HK-2 (cell line): ENCODE results near the gene SLC25A42.
"Not testable (repeated sequence)": the region's sequence is repeated elsewhere in the genome, so short reads cannot be mapped to it uniquely, and the experiment has no call there.

Source experiments
- DNase-seq: peaks from one replicate; pipeline ENCODE4 v3.0.0-alpha.2; 2018; ENCODE audit not compliant: unreplicated experiment

SLC25A42 gene

DNA sequence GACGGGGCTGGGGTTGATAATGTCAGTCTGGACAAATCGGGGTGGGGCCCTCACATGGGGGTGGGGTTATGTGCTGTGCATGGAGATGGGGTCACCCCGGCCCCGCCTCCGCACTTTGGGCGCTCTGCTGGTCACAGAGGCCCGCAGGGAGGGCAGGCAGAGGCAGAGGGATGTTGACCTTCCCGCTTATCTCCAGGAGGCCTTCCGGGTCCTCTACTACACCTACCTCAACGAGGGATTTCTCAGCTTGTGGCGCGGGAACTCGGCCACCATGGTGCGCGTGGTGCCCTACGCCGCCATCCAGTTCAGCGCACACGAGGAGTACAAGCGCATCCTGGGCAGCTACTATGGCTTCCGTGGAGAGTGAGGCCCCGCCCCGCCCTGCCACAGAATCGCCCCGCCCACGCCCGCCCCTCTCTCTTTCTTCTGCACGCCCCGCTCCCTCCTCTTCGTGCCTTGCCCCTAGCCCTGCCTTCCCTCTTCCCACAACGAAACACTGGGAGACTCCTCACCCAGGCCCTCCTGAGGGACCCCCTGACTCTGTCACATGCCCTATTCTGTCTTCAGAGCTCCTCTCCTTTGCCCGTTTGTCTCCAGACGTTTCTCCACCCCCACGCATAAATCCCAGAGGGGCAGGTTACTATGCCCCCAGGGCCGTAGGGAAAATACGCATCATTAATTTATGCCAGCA is 41.7 kb downstream of the SLC25A42 start:
- peak; percentile 76 for DNase-seq

DNA sequence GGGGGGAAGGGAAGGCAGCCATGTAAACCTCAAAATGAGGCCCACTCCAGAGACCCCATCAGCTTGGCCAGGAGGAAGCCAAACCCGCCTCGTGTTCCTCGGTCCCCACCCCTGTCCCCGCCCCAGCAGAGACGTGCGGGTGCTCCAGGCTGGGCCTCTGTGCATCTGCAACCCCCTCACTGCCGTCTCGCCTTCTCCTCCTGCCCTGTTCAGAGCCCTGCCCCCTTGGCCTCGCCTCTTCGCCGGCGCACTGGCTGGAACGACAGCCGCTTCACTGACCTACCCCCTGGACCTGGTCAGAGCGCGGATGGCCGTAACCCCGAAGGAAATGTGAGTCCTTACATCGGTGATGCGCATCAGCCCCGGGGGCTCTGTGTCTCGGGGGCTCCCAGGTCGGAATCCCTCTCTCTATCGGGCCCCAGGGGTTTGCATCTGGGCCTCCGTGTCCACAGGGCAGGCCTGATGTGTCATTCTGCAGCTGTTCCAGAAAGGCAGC is 42.3 kb downstream of the SLC25A42 start:
- DNase-seq = peak; percentile 67

DNA sequence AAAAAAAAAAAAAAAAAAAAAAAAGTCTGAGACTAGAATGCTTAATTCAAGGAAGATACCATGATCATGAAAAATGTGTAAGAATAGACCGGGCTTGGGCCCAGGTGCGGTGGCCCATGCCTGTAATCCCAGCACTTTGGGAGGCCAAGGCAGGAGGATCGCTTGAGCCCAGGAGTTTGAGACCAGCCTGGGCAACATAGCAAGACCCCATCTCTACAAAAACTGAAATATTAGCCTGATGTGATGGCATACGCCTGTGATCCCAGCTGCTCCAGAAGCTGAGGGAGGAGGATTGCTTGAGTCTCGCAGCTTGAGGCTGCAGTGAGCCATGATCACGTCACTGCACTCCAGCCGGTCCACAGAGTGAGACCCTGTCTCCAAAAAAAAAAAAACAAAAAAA is 43.1 kb downstream of the SLC25A42 start:
- DNase-seq = not testable (repeated sequence)

DNA sequence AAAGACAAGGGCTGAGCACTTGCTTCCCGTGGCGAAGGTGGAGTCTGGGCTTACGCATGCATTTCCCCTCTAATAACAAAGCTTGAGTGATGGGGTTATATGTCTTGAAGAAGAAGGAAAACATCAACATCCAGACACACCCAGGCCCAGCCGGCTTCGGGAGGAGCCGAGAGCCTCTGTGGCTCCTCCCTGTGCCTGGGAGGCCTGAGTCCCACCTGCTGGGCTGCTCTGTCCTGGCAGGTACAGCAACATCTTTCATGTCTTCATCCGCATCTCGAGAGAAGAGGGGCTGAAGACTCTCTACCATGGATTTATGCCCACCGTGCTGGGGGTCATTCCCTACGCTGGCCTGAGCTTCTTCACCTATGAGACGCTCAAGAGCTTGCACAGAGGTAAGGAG is 43.9 kb downstream of the SLC25A42 start:
- no peak for DNase-seq

DNA sequence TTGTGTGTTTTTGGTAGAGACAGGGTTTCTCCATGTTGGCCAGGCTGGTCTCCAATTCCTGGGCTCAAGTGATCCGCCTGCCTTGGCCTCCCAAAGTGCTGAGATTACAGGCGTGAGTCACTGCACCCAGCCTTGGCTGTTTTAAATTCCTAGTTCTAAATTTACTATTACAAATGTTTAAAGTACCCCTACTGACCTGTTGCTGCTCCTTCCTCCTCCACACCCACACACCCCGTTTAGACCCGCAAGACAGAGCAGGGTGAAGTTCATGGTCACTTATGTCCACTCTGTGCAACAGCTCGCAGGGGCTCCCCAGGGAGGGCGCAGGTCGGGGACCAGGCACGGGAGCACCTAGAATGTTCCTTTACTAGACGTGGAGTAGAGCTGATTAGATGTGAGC is 45.8 kb downstream of the SLC25A42 start:
- DNase-seq = no peak

DNA sequence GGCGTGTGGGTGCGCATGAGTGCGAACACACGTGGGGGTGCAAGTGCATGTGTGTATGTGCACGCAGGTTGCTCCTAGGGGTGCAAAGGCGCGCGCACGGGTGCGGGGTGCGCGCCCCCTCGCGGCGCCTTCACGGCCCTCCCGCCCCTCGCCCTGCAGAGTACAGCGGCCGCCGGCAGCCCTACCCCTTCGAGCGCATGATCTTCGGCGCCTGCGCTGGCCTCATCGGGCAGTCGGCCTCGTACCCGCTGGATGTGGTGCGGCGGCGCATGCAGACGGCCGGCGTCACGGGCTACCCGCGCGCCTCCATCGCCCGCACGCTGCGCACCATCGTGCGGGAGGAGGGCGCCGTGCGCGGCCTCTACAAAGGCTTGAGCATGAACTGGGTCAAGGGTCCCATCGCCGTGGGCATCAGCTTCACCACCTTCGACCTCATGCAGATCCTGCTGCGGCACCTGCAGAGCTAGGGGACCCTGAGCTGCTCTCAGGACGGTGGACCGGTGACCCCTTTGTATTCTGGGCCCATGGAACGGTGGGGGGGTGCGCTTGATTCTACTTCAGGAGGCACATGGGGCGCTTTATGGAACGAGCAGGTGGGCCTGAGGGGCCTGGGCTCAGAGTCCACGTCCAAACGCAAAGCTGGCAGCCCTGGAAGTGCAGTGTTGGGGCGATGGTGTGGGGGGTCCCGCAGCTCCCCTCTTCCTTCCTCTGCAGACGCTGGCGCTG is 46.8 kb downstream of the SLC25A42 start:
- no peak for DNase-seq

DNA sequence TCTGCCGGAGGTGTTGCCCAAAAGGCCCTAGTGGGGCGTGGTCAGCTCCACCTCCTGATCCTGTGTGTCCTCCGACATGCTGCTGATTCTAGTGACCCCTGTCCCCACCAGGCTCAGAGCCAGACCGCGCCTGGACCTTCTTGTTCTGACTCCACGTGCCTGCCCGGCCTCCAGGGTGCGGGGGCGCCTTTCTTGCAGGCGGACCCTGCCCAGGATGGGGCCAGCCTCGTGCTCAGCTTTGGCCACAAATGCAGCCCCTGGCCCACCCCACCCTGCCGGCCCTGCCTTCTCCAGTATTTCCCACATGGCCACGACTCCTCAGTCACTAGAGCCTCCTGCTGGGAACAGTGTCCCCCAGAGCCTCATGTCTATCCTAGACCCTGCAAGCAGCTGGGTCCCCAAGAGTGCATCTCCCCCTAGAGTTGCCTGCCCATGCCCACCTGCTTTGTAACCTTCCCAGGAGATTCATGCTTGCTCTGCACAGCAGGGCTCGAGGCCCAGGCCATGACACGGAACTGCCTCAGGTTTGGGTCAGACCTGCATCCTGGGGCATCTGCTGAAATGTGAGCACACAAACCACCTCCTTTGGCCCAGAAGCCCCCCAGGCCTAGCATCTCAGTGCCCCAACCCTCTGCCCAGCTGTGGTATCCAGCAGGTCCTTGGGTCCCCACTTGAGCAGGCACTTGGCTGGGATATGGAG is 47.5 kb downstream of the SLC25A42 start:
- no peak for DNase-seq

DNA sequence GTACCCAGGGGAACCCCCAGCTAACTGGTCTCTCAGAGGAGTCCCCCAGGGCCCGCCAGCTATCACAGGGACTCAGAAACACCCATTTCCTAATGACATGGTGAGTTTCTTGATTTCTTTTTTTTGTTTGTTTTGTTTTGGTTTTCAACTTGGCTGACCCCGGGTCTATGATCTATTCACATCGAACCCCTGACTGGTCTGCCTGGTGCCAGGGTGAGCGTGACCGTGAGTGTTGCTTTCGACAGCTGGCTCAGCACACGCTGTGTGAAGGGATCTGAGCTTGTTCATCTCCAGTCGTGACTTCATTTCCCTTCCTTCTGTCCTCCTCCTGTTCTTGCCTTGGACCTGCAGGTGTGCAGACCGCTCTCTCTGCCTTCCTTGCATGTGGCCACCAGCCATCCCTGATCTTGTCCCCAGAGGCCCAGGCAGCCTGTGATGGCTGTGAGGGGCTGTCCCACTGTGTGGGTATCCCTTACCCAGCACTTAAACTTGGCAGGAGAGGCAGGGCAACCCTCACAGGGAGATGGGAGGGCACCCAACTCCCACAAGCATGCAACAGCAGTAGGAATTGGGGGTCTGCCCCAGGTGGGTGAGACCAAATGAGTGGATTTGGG is 48.3 kb downstream of the SLC25A42 start:
- DNase-seq = no peak

DNA sequence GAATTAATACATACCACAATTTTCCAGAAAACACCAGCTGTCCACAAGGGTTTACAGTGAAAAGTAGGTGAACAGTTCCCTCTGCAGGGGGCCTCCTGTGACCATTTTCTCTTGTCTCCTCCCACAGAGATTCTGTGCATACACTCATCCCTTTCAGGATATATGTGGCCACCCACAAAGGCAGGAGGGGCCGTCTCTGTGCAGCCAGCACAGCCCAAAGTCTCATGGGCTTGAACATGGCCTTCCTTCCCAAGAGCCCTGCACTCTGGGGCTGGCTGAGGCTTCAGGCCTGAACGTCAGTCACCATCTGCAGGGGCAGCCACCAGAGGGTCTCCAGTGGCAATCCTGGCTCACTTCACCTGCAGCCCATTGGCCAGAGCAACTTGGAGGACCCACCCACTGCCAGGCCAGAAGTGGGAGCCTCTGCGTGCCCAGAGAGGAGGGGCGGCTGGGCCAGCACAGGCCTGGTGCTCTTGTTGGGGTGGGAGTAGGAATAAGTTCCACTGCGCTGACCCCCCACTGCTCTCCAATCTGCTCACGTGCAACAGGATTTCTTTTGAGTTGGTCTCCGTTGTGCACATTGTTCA is 49.3 kb downstream of the SLC25A42 start:
- peak; percentile 32 for DNase-seq

DNA sequence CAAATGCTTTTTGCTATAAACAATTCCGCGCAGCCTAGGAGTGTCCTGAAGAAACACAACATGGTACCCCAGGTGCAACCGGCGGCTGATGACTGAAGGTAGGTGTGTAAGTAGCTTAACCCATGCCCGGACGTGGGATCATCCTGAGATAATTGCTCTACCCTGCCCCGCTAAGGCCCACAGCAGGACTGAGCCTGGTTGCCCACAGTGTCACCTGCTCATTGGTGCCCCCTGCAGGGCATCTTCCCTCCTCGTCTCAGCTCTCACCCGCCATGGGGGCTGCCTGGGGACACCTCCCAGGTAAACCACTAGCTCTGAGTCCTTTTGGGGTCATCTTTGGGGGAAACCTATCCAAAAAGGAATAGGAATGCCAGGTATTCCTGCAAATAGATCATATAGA is 52.2 kb downstream of the SLC25A42 start:
- DNase-seq = no peak

DNA sequence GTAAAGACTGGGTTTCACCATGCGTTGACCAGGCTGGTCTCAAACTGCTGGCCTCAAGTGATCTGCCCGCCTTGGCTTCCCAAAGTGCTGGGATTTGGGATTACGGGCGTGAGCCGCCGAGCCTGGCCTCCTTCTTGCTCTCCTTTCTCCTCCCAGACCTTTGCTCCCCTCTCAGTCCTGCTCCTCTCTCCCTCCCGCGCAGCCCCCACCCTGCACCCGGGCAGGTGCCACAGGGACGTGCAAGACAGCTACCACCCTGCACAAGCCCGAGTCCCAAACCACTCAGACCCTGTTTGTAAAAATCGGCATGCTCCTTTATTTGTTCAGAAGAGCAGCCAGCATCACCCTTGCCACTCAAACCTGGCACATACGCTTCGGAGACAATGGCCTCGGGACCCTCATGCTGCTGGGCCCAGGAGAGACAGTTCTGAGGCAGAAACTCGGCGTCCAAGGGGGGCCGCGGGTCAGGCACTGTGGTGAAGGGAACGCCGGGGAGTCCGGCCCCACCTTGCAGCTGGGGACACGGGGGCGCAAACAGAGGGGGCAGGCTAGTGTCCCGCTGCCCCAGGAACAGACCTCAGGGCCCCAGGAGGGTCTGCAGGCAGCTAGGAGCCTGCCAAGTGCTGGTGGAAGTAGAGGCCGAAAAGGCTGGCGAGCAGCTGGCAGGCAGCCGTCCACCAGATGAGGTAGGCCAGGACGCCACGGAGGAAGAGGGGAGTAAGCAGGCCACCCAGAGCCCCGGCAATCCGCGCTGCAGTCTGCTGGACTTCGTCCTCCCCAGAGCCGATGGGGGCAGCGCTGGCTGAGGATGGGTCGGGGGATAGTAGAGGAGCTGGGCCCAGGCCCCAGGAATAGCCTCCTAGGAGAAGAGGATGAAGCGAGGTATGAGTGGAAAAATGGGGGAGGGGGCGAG is 55.8 kb downstream of the SLC25A42 start:
- DNase-seq = no peak

DNA sequence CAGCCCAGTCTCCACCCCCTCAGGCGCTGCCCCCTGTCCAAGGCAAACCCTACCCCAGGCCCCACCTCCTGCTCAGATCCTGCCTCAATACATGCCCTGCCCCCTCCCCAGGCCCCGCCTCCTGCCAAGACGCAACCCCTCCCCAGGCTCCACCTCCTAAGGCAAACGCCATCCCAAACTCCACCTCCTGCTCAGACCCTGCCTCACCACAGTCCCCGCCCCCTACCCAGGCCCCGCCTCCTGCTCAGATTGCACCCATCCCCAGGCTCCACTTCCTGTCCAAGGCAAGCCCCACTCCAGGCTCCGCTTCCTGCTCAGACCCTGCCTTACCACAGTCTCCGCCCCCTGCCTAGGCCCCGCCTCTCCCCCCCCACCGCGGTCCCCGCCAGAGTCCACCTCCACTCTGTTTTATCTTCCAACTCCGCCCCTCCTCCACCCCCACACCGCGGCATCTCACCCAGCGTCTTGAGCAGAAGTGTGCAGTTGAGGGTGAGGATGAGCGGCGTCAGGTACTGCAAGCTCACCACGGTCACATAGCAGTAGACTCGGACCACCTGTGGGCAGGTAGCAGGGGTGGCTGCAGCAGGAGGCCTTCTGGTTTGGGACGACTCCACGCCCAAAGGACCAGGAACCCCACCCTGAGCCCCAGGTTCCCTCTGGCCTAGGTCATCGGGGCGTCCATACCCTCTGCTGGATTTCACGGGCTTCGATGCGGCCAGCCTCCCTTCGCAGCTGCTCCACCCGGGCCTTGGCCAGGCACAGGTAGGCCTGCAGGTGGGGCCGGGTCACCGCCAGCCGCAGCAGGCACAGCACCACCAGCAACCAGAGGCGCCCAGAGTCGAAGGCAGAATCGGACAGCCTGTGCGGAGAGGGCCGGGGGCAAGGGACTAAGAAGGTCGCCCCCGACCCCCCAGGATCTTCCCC is 56.8 kb downstream of the SLC25A42 start:
- DNase-seq = no peak

DNA sequence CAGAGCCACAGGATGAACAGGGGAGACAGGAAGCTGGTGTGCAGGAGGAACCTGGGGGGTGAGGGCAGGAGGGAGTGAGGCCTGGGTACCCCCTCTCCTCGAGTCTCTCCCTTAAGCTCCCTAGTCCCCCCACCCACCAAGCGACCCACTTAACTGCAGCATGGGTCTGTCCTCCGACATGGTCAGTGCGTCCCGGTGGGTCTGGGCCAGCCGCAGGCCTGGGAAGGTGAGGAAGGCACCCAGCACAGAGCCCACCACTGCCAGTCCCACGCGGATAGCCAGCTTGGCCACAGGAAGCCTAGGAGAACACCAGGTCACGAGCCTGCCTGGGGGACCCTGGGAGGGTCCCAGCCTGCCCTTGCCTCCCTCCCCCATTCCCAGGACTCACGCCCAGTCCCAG is 57.6 kb downstream of the SLC25A42 start:
- no peak for DNase-seq

DNA sequence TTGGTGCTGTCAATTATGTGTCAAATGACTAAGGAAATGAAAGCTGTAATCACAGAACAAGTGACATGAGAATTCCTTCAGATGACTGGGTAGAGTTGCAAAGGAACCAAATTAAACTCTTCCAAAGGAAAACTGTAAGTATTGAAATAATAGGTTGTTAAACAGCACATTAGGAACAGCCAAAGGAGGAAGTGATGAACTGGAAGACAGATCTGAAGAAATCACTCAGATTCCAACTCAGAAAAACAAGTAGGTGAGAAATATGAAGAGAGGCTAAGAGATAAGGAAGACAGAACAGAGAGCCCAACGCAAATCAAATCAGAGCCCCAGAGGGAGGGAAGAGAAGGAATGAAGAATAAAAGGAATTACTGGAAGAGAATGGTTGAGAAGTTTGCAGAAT is 59.1 kb downstream of the SLC25A42 start:
- no peak for DNase-seq

DNA sequence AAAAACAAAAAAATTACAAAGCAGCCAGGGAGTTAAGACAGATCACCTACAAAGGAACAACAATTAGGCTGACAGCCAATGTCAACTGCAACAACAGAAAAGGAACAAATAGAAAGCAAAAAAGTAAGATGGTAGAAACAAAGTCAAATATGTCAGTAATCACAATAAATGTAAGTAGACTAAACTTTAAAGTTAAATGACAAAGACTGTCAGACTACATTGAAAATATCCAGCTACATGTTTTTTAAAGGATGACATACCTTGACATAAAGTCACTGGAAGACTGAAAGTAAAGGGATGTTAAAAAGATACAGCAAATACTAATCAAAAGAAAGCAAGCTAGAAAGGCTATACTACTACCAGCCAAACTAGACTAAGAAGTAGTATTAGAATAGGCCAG is 59.6 kb downstream of the SLC25A42 start:
- DNase-seq = no peak

DNA sequence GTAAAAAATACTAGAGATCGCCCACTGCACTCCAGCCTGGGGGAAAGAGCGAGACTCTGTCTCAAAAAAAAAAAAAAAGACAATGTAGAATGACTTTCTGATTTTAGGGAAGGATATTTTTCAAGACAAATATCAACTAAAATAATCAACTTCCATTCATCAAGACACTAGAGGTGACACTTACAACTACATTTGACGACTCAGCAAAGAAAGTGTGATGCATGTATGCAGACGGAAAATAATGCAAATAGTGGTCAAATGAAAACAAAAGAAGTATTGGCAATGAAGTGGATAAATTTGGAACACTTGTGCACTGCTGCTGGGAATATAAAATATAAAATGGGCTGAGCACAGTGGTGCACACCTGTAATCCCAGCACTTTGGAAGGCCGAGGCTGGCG is 62.3 kb downstream of the SLC25A42 start:
- DNase-seq = no peak

DNA sequence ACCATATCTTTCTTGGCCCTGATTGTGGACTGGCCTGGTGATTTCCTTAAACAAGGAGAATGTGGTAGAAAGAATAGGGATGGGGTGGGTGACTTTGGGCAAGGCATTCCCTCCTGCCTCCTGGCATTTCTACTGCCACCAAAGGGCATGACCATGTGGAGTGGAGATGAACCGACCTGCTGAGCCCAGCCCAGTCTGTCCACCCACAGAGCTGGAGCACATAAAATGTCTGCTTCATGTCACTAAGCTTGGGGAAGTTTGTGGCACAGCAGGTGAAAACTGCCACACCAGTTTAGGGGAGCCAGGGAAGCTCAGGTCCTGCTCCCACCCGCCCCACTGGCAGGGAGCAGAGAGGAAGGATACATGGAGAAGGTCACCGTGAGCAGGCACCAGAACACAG is 68.2 kb downstream of the SLC25A42 start:
- no peak for DNase-seq

DNA sequence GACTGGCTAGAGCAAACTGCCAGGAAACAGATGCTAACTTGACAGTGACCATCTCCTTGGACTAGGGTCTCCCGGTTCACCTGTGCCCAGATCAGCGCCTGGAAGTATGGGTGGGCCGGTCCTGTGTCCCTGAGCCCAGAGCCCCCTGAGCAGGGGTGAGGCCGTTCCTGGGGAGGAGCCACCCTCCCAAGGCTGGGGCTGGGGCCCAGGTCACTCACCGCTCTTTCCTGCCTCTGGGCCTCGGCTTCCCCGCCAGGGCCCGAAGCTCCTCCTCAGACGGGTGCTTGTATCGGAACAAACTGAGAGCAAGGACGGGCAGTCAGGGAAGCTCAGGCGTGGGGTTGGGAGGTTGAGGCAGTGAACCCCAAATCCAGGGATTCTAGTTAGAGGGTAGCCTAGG is 69.1 kb downstream of the SLC25A42 start:
- DNase-seq = no peak

DNA sequence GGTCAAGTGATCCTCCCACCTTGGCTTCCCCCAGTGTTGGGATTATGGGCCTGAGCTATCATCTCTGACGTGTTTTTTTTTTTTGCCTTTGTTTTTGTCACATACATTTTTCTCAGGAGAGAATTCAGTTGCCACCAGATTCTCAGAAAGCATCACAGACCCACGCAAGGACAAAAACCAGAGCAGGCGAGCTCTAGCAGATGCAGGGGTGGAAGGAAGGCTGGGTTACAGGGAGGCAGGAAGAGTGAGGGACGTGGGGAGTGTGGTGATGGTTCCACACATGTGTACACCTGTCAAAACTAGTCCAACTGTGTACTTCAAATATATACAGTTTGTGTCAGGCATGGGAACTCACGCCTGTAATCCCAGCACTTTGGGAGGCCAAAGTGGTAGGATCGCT is 70.2 kb downstream of the SLC25A42 start:
- DNase-seq = no peak

DNA sequence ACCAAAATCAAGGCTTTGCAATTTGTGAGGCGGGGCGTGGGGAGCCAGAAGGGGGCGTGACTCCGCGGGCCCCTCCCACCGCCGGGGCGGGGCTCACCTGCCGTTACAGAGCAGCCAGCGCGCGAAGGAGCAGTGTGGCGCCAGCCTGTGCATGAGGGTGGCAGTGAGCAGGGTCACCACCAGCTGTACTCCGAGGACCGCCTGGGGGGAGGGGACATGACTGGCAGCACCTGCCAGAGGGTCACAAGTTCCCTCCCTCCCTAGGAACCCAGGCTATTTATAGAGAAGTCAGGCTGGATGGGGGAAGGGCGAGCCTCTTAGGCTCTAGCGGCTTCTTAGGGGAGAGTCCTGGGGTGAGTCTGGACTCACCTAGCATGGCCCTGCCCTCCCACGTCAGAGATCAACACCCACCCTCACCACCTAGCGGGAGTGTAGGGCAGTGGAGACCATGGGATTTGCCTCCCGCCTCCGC is 70.9 kb downstream of the SLC25A42 start:
- DNase-seq = no peak
